ENCODE measurements around the gene TNIK.

TNIK gene

DNA sequence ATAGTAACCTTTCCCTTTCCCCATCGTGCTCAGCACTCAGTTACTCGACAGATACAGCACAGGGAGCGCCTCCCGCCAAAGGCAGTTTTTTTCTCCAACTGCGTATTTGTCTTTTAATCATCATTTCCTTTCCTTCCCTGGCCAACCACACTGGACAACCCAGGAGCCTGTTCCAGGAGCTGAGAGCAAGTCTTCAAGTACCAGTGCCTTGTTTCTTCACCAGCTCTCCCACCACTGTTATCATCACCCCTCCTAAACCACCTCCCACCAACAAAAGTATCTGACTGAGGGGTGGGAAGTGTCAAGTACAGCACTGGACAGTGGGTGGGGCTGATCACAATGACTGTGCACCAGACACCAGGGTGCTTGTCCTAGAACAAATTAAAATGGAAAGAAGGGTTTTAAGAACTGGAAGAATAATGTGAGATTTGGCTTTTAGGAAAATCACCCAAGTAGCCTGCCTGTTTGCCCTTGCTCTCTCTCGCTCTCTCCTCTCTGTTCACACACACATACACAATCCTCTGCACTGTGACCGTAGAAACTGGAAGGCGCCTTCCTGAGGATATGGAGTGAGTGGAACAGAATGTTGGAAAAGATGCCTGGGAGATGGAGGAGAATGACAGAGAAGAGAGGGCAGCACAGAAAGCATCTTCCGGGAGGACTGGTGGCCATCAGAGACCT is 126.3 kb downstream of the TNIK start:
- TF ChIP-seq, protein P1, sequence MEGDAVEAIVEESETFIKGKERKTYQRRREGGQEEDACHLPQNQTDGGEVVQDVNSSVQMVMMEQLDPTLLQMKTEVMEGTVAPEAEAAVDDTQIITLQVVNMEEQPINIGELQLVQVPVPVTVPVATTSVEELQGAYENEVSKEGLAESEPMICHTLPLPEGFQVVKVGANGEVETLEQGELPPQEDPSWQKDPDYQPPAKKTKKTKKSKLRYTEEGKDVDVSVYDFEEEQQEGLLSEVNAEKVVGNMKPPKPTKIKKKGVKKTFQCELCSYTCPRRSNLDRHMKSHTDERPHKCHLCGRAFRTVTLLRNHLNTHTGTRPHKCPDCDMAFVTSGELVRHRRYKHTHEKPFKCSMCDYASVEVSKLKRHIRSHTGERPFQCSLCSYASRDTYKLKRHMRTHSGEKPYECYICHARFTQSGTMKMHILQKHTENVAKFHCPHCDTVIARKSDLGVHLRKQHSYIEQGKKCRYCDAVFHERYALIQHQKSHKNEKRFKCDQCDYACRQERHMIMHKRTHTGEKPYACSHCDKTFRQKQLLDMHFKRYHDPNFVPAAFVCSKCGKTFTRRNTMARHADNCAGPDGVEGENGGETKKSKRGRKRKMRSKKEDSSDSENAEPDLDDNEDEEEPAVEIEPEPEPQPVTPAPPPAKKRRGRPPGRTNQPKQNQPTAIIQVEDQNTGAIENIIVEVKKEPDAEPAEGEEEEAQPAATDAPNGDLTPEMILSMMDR (conservative IDR thresholded peaks at IDR 0.05): no peak
- TF ChIP-seq ZFX (IDR thresholded peaks at IDR 0.05): no peak
- no peak overlapping the region for H3K27ac ChIP-seq

DNA sequence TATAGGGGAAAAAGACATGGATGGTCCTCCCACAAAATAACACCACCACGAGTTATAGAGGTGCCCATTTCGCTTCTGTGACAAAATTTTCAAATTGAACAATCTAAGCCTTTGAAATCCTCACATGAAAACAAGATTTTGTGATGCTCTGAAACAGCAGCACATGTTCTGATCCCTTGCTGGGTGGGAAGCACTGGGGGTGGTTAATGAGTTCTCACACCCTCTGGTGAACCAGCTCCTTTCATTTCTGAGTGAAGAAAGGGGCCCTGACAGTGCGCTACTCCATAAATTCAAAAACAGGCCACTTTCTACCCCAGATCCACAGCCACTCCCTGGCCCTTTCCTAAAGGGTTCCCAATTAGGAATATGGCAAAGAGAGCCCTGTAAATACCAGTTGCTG is 129.3 kb downstream of the TNIK start:
- no peak for TF ChIP-seq ZFX (IDR thresholded peaks at IDR 0.05)
- TF ChIP-seq, protein P1 (conservative IDR thresholded peaks at IDR 0.05): no peak
- H3K27ac ChIP-seq: no peak overlapping the region

DNA sequence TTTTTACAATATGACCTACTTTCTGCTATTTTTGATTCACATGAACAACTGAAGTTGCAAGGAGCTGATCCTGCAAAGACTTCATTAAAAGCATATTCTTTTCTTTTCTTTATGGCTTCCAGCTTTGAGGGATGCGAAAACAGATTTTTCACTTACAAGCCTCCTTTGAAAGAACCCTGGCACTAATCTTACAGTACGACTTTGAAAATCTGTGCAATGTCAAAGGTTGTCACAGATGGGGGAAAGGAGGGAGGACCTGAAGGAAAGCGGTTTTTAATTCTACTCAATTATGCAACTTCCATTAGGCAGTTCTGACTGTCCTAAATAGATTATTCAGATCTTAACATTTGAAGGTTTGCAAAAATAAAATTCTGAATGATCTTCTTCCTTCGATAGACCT is 130.5 kb downstream of the TNIK start:
- TF ChIP-seq, protein P1 (conservative IDR thresholded peaks at IDR 0.05): no peak
- no peak for TF ChIP-seq ZFX (IDR thresholded peaks at IDR 0.05)

DNA sequence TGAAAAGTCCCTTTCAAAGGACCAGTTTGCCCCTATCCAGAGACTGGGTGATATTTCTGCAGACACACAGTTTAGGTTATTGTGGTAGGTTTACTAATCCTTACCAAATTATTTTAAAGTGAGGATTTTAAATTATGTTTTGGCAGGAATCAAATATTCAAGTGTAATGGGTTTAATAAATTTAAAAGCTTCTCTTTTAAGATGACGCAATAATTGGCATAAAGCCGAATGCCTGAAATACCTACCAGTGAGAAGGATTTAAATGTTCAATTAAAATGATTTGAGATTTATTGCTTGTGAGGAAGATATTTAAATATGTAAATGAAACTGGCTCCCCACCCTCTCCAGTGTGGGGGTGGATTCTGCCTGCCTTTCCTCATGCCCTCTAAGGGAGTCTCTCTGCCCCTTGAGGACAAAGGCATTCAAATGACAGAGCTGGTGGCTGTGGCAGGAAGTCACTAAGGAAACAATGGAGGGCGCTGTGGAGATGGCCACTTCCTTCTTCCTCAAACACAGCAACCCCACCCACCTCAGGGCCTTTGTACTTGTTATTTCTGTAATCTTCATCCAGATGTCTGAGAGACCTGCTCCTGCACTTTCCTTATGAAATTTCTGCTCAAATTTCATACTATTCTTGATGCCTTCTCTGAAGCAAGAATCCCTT is 131.7 kb downstream of the TNIK start:
- no peak for TF ChIP-seq ZFX (IDR thresholded peaks at IDR 0.05)
- TF ChIP-seq, protein P1 (conservative IDR thresholded peaks at IDR 0.05): peak; percentile 31
- H3K27ac ChIP-seq: no peak overlapping the region

More for the DNA sequence above, 130.5 kb downstream of the TNIK start:
- H3K27ac ChIP-seq: no peak overlapping the region

DNA sequence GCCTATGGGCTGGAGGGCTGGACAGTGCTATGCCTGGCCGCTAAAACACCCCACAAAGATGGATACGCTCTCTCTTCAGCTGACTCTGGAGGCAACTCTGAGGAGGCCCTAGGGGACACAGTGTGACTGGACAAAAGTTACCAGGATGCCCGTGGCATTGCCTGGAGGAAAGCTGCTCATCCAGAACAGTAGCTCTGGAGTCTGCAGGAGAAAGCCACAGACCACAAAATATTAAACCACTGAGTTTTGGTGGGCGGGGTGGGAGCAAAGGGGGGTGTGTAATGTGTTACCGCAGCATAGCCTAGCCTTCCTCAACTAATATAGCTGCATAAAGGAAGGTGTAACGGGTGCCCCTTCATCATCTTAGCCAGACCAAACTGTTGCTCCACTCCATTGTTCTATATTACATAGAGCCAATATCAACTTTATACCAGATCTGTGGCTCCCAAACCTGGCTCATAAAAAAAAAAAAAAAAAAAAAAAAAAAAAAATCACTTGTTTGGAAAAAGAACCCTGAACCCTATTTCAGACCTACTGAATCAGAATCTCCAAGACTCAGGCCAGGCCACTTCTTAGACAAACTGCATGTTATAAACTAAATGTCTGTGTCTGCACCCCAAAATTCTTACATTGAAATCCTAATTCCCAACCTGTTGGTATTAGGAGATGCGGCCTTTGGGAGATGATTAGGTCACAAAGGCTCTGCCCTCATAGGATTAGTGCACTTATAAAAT is 132.6 kb downstream of the TNIK start:
- TF ChIP-seq, protein P1 (conservative IDR thresholded peaks at IDR 0.05): no peak
- H3K27ac ChIP-seq: no peak overlapping the region

DNA sequence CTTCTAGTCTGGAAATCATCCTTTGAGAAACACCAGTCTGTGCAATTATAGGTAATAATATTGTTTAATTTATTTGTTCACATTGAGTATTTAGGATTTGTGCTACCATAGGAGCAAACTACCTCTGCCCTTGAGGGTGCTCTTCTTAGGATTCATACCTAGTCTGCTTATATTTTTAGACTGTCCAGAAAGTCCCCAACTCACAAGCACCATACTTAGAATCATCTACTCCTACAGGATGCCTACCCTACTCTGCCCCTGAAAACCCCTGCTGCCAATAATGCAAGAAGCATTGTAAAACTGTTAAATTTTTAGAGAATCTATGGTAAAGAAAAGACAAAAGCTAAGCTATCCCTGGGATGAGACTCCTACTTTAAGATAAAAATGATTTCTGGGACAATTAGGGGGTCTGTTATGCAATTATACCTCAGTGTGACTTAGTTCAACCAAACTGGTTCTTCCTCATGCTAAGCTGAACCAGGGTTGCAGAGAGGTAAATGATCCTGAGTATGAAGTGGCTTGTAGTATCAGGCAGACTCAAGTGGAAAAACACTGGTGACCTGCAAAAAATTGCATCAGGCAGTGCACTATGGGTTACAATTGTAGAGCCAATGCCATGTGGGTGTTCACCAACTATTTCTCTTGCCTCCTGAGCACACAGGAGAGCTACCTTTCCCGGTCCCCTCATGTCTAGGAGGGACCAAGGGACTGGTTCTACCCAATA is 133.3 kb downstream of the TNIK start:
- no peak for TF ChIP-seq ZFX (IDR thresholded peaks at IDR 0.05)
- TF ChIP-seq, protein P1 (conservative IDR thresholded peaks at IDR 0.05): no peak
- no peak overlapping the region for H3K27ac ChIP-seq
